H9 (cell line): ENCODE results near the gene ARID3C. TPM values are rescaled to one million over a fixed set of nuclear protein-coding genes. Genes with fewer than 3 reads are reported as not detected.

Experiments
- DNase-seq: peaks from one replicate; pipeline ENCODE4 v3.0.0-alpha.2; 2017
- H2AFZ ChIP-seq: one replicate; pipeline ENCODE4 v1.6.1; 2013; ENCODE audit warnings: mild to moderate bottlenecking, low read length, control low read depth, moderate library complexity
- H2AK5ac ChIP-seq: 2 replicates; pipeline ENCODE4 v1.6.1; 2013; ENCODE audit warnings: low read length, control low read depth, mixed read lengths; ENCODE audit not compliant: insufficient read length
- H2BK120ac ChIP-seq: one replicate; pipeline ENCODE4 v1.6.1; 2013; ENCODE audit warnings: low read depth, mild to moderate bottlenecking, low read length, control low read depth, inconsistent platforms; ENCODE audit not compliant: poor library complexity, severe bottlenecking
- H2BK12ac ChIP-seq: 2 replicates; pipeline ENCODE4 v1.6.1; 2013; ENCODE audit warnings: low read length, control low read depth, mixed read lengths, low read depth; ENCODE audit not compliant: insufficient read length
- H2BK15ac ChIP-seq: 2 replicates; pipeline ENCODE4 v1.6.1; 2013; ENCODE audit warnings: low read depth, low read length, control low read depth
- H2BK20ac ChIP-seq: one replicate; pipeline ENCODE4 v1.6.1; 2013; ENCODE audit warnings: low read depth, mild to moderate bottlenecking, low read length, control low read depth, inconsistent platforms; ENCODE audit not compliant: poor library complexity, severe bottlenecking
- H2BK5ac ChIP-seq: 2 replicates; pipeline ENCODE4 v1.6.1; 2013; ENCODE audit warnings: low read length, control low read depth, mixed read lengths; ENCODE audit not compliant: insufficient read length
- H3K14ac ChIP-seq: 2 replicates; pipeline ENCODE4 v1.6.1; 2013; ENCODE audit warnings: low read length, control low read depth; ENCODE audit not compliant: insufficient read depth
- H3K18ac ChIP-seq: 2 replicates; pipeline ENCODE4 v1.6.1; 2013; ENCODE audit warnings: low read depth, mild to moderate bottlenecking, mixed read lengths, low read length, control low read depth; ENCODE audit not compliant: insufficient read length
- H3K23ac ChIP-seq: 2 replicates; pipeline ENCODE4 v1.6.1; 2013; ENCODE audit warnings: low read length, control low read depth, mixed read lengths, low read depth; ENCODE audit not compliant: insufficient read length
- H3K23me2 ChIP-seq: 2 replicates; pipeline ENCODE4 v1.6.1; 2013; ENCODE audit warnings: low read depth, mild to moderate bottlenecking, mixed read lengths, low read length, control low read depth; ENCODE audit not compliant: insufficient read length, poor library complexity, severe bottlenecking
- H3K27ac ChIP-seq: 2 replicates; pipeline ENCODE4 v1.5.1; 2013; ENCODE audit warnings: low read length, control low read depth, mixed read lengths, low read depth; ENCODE audit not compliant: insufficient read length
- H3K27me3 ChIP-seq: 2 replicates; pipeline ENCODE4 v1.6.1; 2013; ENCODE audit warnings: low read length, control low read depth, inconsistent platforms; ENCODE audit not compliant: insufficient read depth
- H3K4ac ChIP-seq: 2 replicates; pipeline ENCODE4 v1.6.1; 2013; ENCODE audit warnings: low read depth, mild to moderate bottlenecking, control low read depth, inconsistent platforms, low read length, moderate library complexity
- H3K4me1 ChIP-seq: 2 replicates; pipeline ENCODE4 v1.6.1; 2013; ENCODE audit warnings: low read length, control low read depth, inconsistent platforms; ENCODE audit not compliant: insufficient read depth
- H3K4me2 ChIP-seq: 2 replicates; pipeline ENCODE4 v1.6.1; 2013; ENCODE audit warnings: low read length, control low read depth, mixed read lengths; ENCODE audit not compliant: insufficient read length, insufficient read depth
- H3K56ac ChIP-seq: 2 replicates; pipeline ENCODE4 v1.6.1; 2013; ENCODE audit warnings: low read depth, mild to moderate bottlenecking, mixed read lengths, low read length, control low read depth; ENCODE audit not compliant: insufficient read length
- H3K79me1 ChIP-seq: 2 replicates; pipeline ENCODE4 v1.6.1; 2013; ENCODE audit warnings: low read depth, mild to moderate bottlenecking, moderate library complexity, low read length, control low read depth, inconsistent platforms; ENCODE audit not compliant: insufficient read depth, poor library complexity, severe bottlenecking
- H3K79me2 ChIP-seq: 2 replicates; pipeline ENCODE4 v1.6.1; 2013; ENCODE audit warnings: low read length, control low read depth, inconsistent platforms; ENCODE audit not compliant: insufficient read depth
- H3K9ac ChIP-seq: 2 replicates; pipeline ENCODE4 v1.6.1; 2013; ENCODE audit warnings: low read length, control low read depth, mixed read lengths; ENCODE audit not compliant: insufficient read length; ENCODE audit errors: extremely low read depth
- H3K9me3 ChIP-seq: one replicate; pipeline ENCODE4 v1.6.1; 2013; ENCODE audit warnings: low read depth, low read length, inconsistent platforms; ENCODE audit not compliant: control insufficient read depth
- H3T11ph ChIP-seq: one replicate; pipeline ENCODE4 v1.6.1; 2013; ENCODE audit warnings: mild to moderate bottlenecking, low read length, control low read depth, inconsistent platforms
- H4K20me1 ChIP-seq: one replicate; pipeline ENCODE4 v1.6.1; 2013; ENCODE audit not compliant: control insufficient read depth, insufficient read length, insufficient read depth
- H4K5ac ChIP-seq: 2 replicates; pipeline ENCODE4 v1.6.1; 2013; ENCODE audit warnings: low read depth, mild to moderate bottlenecking, mixed read lengths, low read length, control low read depth; ENCODE audit not compliant: insufficient read length
- H4K8ac ChIP-seq: replicated peaks from 2 replicates; pipeline ENCODE4 v1.6.1; 2013; ENCODE audit warnings: low read length, control low read depth, mixed read lengths, low read depth; ENCODE audit not compliant: insufficient read length
- H4K91ac ChIP-seq: 2 replicates; pipeline ENCODE4 v1.6.1; 2013; ENCODE audit warnings: low read depth, mild to moderate bottlenecking, moderate library complexity, mixed read lengths, low read length, control low read depth; ENCODE audit not compliant: insufficient read length
- H3K27ac Mint-ChIP-seq, 3 experiments: 2 replicates in 2 of 3; 3 replicates in 1 of 3; pipeline ENCODE4 v1.8.0; 2020 to 2021; ENCODE audit warnings: mixed read lengths in 3 of 3, mild to moderate bottlenecking in 1 of 3, moderate library complexity in 1 of 3
- H3K27me3 Mint-ChIP-seq: 2 replicates; pipeline ENCODE4 v1.8.0; 2021; ENCODE audit warnings: low read depth, mild to moderate bottlenecking, moderate library complexity, mixed read lengths
- H3K36me3 Mint-ChIP-seq, 3 experiments: 2 replicates in 2 of 3; 3 replicates in 1 of 3; pipeline ENCODE4 v1.8.0; 2020 to 2021; ENCODE audit warnings: low read depth in 3 of 3, mixed read lengths in 3 of 3; ENCODE audit not compliant: insufficient read depth in 1 of 3
- H3K4me1 Mint-ChIP-seq, 2 experiments: 2 replicates each; pipeline ENCODE4 v1.8.0; 2020; ENCODE audit warnings: mixed read lengths in 2 of 2
- H3K4me3 Mint-ChIP-seq, 2 experiments: 2 replicates in 1 of 2; 3 replicates in 1 of 2; pipeline ENCODE4 v1.8.0; 2020 to 2021; ENCODE audit warnings: mild to moderate bottlenecking in 2 of 2, mixed read lengths in 2 of 2, moderate library complexity in 1 of 2
- H3K9me3 Mint-ChIP-seq, 2 experiments: 2 replicates in 1 of 2; 3 replicates in 1 of 2; pipeline ENCODE4 v1.8.0; 2020; ENCODE audit warnings: mild to moderate bottlenecking in 2 of 2, mixed read lengths in 2 of 2, moderate library complexity in 1 of 2
- CTCF ChIP-seq: fragments of 200-600 bp; sonication (generic); conservative IDR thresholded peaks from 3 replicates; pipeline ENCODE4 v1.8.0; 2021; ENCODE audit warnings: antibody characterized with exemption, mild to moderate bottlenecking
- total RNA-seq: library from RNA; stranded (reverse); gene quantifications from 2 replicates; pipeline ENCODE4 v1.2.1, GENCODE V29; 2021

The ARID3C gene
- total RNA-seq, 1 experiment from 2014 or later: not detected

DNA sequence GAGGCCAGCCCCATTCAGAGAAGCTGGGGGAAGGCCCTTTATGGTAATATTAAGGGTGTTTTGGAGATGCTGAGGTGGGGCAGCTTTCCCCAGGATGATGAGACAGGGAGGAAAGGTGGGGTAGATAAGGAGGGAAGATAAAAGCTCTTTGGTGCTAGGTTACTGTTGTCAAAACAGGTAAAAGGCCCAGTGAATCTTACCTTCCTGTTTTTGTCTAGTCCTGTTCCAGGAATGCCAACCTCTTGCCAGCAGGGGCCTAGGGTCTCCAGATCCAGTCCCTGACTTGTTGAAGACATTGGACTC is 34.4 kb upstream of the ARID3C start:
- Histone ChIP-seq H2BK12ac (no peak overlapping the region), H2BK20ac (no peak overlapping the region), H2AFZ (no peak overlapping the region), H3K4me2 (no peak overlapping the region), H4K91ac (no peak overlapping the region), H3K14ac (no peak overlapping the region), H2BK15ac (no peak overlapping the region), H3T11ph (no peak overlapping the region), H3K79me1 (no peaks in the 10 kb centered on the region), H4K5ac (no peak overlapping the region), H3K79me2 (no peaks in the 10 kb centered on the region), H3K4ac (no peak overlapping the region), H3K4me1 (no peaks in the 10 kb centered on the region), H3K27me3 (no peaks in the 10 kb centered on the region), H2AK5ac (no peak overlapping the region), H3K9ac (no peak overlapping the region), H4K8ac (no peak overlapping the region), H3K18ac (no peak overlapping the region), H4K20me1 (no peaks in the 10 kb centered on the region), H3K23ac (no peak overlapping the region), H3K56ac (no peak overlapping the region), H3K27ac (no peak overlapping the region), H3K23me2 (peaks cover 13% of the 10 kb centered on the region), H2BK120ac (no peak overlapping the region), H2BK5ac (no peak overlapping the region), H3K9me3 (no peaks in the 10 kb centered on the region)
- Mint-ChIP-seq H3K9me3 (no peaks in the 10 kb centered on the region), H3K4me1 (peaks cover 7 to 8% of the 10 kb centered on the region in 2 experiments), H3K36me3 (peaks cover 6 to 9% (median 8%) of the 10 kb centered on the region in 3 experiments; a peak in 6 of 7 replicates), H3K27me3 (peaks cover 1% of the 10 kb centered on the region; the same call in 1 of the 2 replicates), H3K4me3 (no peak overlapping the region), H3K27ac (no peak overlapping the region; a peak in 2 of 7 replicates)
- no peak for DNase-seq
- no peak for TF ChIP-seq CTCF
